ENCODE measurements around the gene SYDE2.
"Not testable (repeated sequence)": the region's sequence is repeated elsewhere in the genome, so short reads cannot be mapped to it uniquely, and the experiment has no call there.

The SYDE2 gene

GRCh38 chr1:85202864-85203255 lies 2.0 kb upstream of the SYDE2 start:
- TF ChIP-seq JUND (IDR thresholded peaks at IDR 0.05; ENCODE audit: low read depth) = no peak; the same call in 1 of the 2 replicates
- in situ Hi-C loops (cut with HindIII; ENCODE audit: low pct_unique_long_range_greater_than_20kb, low sequenced_read_pairs) = no loop called here
- peak in 1 of 2 experiments; percentile 23 for DNase-seq (ENCODE audit: low read depth in 1 of 2, low spot score in 1 of 2)

DNA sequence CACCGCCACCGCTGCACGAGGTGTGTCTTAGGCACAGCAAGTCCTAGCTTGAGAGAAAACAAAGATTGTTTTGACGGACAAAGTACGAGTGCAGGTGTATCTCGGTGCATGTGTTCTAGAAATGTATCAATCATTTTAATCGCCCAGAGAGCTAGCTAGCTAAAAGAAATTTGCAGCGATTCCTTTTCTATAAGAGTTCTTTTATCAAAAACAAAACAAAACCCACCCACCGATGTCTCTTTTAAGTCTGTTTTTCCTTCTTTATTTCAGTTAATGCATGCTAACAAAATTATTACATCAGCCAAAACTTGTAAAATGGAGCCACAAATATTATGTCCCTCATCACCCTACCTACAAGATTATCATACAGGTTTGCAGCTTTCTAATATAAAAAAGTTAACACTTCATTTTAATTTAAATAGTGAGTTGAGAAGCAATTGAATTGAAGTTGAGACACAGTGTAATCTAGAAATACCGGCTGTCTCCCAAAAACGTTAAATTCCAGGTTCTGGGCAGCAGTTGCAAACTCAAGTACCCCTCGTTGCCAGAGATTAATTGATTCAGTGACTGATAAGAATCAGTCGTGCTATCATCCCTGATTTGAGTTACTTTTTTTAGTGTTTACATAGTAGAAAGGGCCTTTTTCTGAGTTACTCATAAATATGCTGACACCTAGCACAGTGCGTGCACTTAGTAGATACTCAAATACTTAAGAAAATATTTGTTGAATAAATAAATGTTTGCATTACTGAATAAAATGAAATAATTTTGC lies 1.5 kb upstream of the SYDE2 start:
- 0 out of 2 replicates have a peak, but pooled peaks have one; percentile 14 for TF ChIP-seq JUND (IDR thresholded peaks at IDR 0.05; ENCODE audit: low read depth)
- in situ Hi-C loops (cut with HindIII; ENCODE audit: low pct_unique_long_range_greater_than_20kb, low sequenced_read_pairs) = no loop called here

DNA sequence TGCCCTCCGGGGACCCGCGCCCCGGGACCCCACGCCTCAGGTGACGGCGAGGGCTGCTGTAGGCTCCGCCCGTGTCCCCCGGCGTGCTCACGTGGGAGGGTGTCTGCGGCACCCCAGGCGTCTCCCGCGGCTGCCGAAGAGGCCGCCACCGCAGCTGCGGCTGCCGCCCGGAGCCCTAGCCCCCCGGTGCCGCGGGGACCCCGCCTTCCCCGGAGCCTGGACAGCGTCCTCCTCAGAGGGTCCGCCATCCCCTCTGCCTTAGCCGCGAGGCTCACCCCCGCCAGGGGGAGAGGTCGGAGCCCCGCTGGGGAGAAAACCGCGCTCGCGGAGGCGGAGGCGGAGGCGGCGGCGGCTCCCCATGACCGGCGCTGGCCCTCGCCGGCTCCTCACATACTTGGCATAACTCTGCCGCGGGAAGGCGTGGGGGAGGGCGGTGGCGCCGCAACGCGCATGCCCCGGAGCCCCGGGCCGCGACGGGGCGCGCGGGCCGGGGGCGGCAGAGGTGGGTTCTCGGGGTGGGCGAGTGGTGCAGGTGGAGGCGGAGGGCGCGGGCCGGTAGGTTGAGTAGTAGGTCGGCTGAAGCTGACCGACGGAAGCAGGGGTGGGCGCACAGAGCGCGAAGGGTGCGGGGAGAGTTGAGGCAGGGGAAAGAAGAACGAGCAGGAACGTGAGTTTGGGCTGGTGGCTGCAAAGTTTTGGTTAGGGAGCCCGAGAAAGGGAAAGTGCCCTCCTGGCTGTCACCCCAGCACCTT lies 700 bp upstream of the SYDE2 start:
- DNase-seq (ENCODE audit: low read depth in 1 of 2, low spot score in 1 of 2) = peak; percentile 47 to 80
- TF ChIP-seq JUND (IDR thresholded peaks at IDR 0.05; ENCODE audit: low read depth) = no peak
- in situ Hi-C loops (cut with HindIII; ENCODE audit: low pct_unique_long_range_greater_than_20kb, low sequenced_read_pairs) = no loop called here

More for the DNA sequence above, 1.5 kb upstream of the SYDE2 start:
- no peak for DNase-seq (ENCODE audit: low read depth in 1 of 2, low spot score in 1 of 2)

- no peak for TF ChIP-seq JUND (IDR thresholded peaks at IDR 0.05; ENCODE audit: low read depth)
- peak in 1 of 2 experiments; percentile 39 for DNase-seq (ENCODE audit: low read depth in 1 of 2, low spot score in 1 of 2)
- in situ Hi-C loops (cut with HindIII; ENCODE audit: low pct_unique_long_range_greater_than_20kb, low sequenced_read_pairs) = no loop called here
These were observed 951 bp downstream of the SYDE2 start for GRCh38 chr1:85199667-85200462.

- TF ChIP-seq JUND (IDR thresholded peaks at IDR 0.05; ENCODE audit: low read depth) = no peak
- no peak for DNase-seq (ENCODE audit: low read depth in 1 of 2, low spot score in 1 of 2)
- in situ Hi-C loops (cut with HindIII; ENCODE audit: low pct_unique_long_range_greater_than_20kb, low sequenced_read_pairs) = no loop called here
These were observed 2.0 kb downstream of the SYDE2 start for GRCh38 chr1:85198864-85199263.

DNA sequence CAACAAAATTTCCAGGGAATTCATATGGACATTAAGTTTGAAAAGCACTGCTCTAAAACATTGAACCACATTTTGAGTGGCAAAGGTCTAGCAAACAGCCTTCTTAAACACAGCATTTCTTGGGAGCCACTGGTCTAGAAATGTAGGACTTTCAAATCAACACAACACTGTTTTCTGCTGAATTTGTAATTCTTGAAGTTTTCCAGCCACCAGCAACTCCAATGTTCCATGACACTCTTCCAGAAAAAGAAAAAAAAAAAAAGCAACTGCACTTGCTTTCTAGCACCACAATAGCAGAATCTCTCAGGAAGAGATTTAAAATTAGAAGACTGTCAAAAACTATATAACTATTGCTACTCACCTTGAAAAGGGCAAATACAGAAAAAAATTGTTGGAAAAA lies 4.5 kb downstream of the SYDE2 start:
- in situ Hi-C loops (cut with HindIII; ENCODE audit: low pct_unique_long_range_greater_than_20kb, low sequenced_read_pairs) = no loop called here
- no peak for TF ChIP-seq JUND (IDR thresholded peaks at IDR 0.05; ENCODE audit: low read depth)
- no peak for DNase-seq (ENCODE audit: low read depth in 1 of 2, low spot score in 1 of 2)

DNA sequence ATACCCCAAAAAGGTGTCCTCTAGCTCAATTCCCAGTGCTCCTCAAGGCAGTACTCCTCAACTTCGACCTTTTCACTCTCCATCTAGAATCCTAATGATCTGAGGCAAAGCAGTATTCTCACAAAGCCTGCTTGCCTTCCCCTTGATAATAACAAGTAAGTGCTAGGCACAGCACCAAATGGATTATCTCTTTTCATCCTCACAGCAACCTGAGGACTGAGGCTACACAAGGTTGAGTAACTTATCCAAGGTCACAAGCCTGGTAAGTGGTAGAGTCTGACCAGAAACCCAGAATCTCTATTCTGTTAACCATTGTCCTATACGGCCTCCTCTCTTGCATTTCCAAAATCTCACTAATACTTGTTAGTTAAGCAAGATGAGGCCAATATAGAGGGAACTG lies 5.1 kb downstream of the SYDE2 start:
- in situ Hi-C loops (cut with HindIII; ENCODE audit: low pct_unique_long_range_greater_than_20kb, low sequenced_read_pairs) = no loop called here
- DNase-seq (ENCODE audit: low read depth in 1 of 2, low spot score in 1 of 2) = no peak
- no peak for TF ChIP-seq JUND (IDR thresholded peaks at IDR 0.05; ENCODE audit: low read depth)

- DNase-seq (ENCODE audit: low read depth in 1 of 2, low spot score in 1 of 2); in situ Hi-C loops (cut with HindIII; ENCODE audit: low pct_unique_long_range_greater_than_20kb, low sequenced_read_pairs): not testable (repeated sequence)
These were observed 8.7 kb downstream of the SYDE2 start for GRCh38 chr1:85192129-85192528.

- no peak for TF ChIP-seq JUND (IDR thresholded peaks at IDR 0.05; ENCODE audit: low read depth)
These were observed 11.7 kb downstream of the SYDE2 start for GRCh38 chr1:85189120-85189519.

GRCh38 chr1:85188530-85188929 lies 12.3 kb downstream of the SYDE2 start:
- in situ Hi-C loops (cut with HindIII; ENCODE audit: low pct_unique_long_range_greater_than_20kb, low sequenced_read_pairs) = no loop called here
- no peak for DNase-seq (ENCODE audit: low read depth in 1 of 2, low spot score in 1 of 2)
- TF ChIP-seq JUND (IDR thresholded peaks at IDR 0.05; ENCODE audit: low read depth) = no peak

More at GRCh38 chr1:85189120-85189519, 11.7 kb downstream of the SYDE2 start:
- no peak for DNase-seq (ENCODE audit: low read depth in 1 of 2, low spot score in 1 of 2)
- in situ Hi-C loops (cut with HindIII; ENCODE audit: low pct_unique_long_range_greater_than_20kb, low sequenced_read_pairs) = no loop called here

GRCh38 chr1:85187021-85187420 lies 13.8 kb downstream of the SYDE2 start:
- DNase-seq (ENCODE audit: low read depth in 1 of 2, low spot score in 1 of 2); in situ Hi-C loops (cut with HindIII; ENCODE audit: low pct_unique_long_range_greater_than_20kb, low sequenced_read_pairs): not testable (repeated sequence)

DNA sequence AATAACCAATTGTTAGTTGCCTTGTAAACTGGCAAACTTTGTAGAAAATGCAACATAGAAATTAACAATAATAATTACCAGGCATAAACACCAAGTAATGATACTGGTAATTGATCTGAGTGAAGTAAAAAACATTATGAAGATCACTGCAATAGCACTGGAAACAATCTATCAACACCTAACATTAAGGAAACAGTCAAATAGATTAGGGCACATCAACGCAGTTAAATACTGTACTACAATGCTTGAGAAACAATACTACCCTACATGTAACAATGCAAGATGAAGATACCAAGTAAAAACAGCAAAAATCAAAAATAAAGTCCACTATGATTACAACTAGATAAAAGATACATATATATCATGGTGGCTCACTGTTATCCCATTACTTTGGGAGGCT lies 16.6 kb downstream of the SYDE2 start:
- in situ Hi-C loops (cut with HindIII; ENCODE audit: low pct_unique_long_range_greater_than_20kb, low sequenced_read_pairs) = no loop called here
- no peak for DNase-seq (ENCODE audit: low read depth in 1 of 2, low spot score in 1 of 2)
- no peak for TF ChIP-seq JUND (IDR thresholded peaks at IDR 0.05; ENCODE audit: low read depth)

DNA sequence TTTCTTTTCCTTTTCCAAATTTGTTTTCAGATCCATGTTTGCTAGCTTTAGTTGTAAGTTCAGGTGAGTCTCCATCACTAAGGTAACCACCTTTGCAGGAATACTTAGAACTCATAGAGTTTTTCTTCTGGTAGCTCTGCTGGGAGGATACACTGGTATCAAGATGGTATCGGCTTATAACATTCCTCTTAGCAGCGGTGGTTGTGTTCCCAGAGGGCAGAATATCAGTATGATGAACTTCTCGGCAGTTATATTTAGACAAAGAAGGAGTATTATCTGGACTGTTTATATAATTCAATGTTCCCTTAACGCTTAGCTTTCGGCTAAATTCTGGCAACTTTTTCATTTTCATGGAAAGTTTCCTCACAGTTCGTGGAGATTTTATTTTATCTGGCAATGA lies 18.1 kb downstream of the SYDE2 start:
- DNase-seq (ENCODE audit: low read depth in 1 of 2, low spot score in 1 of 2) = no peak
- in situ Hi-C loops (cut with HindIII; ENCODE audit: low pct_unique_long_range_greater_than_20kb, low sequenced_read_pairs) = no loop called here
- TF ChIP-seq JUND (IDR thresholded peaks at IDR 0.05; ENCODE audit: low read depth) = no peak

Data from T47D (cell line).